Hepatocyte (in vitro differentiated cells): ENCODE measurements around the gene AKAP4.

ENCODE experiments used
- CTCF ChIP-seq: fragments of 200-600 bp; sonication (generic); IDR thresholded peaks from 2 replicates; pipeline ENCODE4 v1.5.1; 2016; ENCODE audit warnings: antibody characterized with exemption, mild to moderate bottlenecking; ENCODE audit not compliant: poor library complexity
- EZH2 ChIP-seq: fragments of 200-600 bp; sonication (generic); IDR thresholded peaks from 2 replicates; pipeline ENCODE4 v1.6.1; 2016; ENCODE audit warnings: antibody characterized with exemption, mild to moderate bottlenecking, borderline replicate concordance
- EZH2phosphoT487 ChIP-seq: fragments of 200-600 bp; sonication (generic); IDR thresholded peaks from one replicate; pipeline ENCODE4 v1.6.1; 2018; ENCODE audit warnings: antibody characterized with exemption, mild to moderate bottlenecking, low read depth, moderate library complexity; ENCODE audit not compliant: unreplicated experiment, severe bottlenecking

- TF ChIP-seq CTCF (no peak), EZH2 (no peak), EZH2phosphoT487 (no peak)
Observed at GRCh38 chrX:50198348-50198747, 2.5 kb downstream of the AKAP4 start.
